ENCODE measurements around the gene SLC23A1.

GRCh38 chr5:139419226-139420192 is 36.4 kb upstream of the SLC23A1 start:
- no peak for TF ChIP-seq POLR2AphosphoS5 (IDR thresholded peaks at IDR 0.05; ENCODE audit: low read depth, low read length)
- TF ChIP-seq, protein P1, sequence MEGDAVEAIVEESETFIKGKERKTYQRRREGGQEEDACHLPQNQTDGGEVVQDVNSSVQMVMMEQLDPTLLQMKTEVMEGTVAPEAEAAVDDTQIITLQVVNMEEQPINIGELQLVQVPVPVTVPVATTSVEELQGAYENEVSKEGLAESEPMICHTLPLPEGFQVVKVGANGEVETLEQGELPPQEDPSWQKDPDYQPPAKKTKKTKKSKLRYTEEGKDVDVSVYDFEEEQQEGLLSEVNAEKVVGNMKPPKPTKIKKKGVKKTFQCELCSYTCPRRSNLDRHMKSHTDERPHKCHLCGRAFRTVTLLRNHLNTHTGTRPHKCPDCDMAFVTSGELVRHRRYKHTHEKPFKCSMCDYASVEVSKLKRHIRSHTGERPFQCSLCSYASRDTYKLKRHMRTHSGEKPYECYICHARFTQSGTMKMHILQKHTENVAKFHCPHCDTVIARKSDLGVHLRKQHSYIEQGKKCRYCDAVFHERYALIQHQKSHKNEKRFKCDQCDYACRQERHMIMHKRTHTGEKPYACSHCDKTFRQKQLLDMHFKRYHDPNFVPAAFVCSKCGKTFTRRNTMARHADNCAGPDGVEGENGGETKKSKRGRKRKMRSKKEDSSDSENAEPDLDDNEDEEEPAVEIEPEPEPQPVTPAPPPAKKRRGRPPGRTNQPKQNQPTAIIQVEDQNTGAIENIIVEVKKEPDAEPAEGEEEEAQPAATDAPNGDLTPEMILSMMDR (IDR thresholded peaks at IDR 0.05) = peak; percentile 4; the same call in 1 of the 2 replicates
- TF ChIP-seq, protein P2, sequence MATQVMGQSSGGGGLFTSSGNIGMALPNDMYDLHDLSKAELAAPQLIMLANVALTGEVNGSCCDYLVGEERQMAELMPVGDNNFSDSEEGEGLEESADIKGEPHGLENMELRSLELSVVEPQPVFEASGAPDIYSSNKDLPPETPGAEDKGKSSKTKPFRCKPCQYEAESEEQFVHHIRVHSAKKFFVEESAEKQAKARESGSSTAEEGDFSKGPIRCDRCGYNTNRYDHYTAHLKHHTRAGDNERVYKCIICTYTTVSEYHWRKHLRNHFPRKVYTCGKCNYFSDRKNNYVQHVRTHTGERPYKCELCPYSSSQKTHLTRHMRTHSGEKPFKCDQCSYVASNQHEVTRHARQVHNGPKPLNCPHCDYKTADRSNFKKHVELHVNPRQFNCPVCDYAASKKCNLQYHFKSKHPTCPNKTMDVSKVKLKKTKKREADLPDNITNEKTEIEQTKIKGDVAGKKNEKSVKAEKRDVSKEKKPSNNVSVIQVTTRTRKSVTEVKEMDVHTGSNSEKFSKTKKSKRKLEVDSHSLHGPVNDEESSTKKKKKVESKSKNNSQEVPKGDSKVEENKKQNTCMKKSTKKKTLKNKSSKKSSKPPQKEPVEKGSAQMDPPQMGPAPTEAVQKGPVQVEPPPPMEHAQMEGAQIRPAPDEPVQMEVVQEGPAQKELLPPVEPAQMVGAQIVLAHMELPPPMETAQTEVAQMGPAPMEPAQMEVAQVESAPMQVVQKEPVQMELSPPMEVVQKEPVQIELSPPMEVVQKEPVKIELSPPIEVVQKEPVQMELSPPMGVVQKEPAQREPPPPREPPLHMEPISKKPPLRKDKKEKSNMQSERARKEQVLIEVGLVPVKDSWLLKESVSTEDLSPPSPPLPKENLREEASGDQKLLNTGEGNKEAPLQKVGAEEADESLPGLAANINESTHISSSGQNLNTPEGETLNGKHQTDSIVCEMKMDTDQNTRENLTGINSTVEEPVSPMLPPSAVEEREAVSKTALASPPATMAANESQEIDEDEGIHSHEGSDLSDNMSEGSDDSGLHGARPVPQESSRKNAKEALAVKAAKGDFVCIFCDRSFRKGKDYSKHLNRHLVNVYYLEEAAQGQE (IDR thresholded peaks at IDR 0.05; ENCODE audit: insufficient read depth in 1 of 2, low read depth in 2 of 2, low read length in 1 of 2) = no peak

All from Panc1 (cell line).